ENCODE measurements around the gene PKHD1.
"Not testable (repeated sequence)": the region's sequence is repeated elsewhere in the genome, so short reads cannot be mapped to it uniquely, and the experiment has no call there.

PKHD1 gene

DNA sequence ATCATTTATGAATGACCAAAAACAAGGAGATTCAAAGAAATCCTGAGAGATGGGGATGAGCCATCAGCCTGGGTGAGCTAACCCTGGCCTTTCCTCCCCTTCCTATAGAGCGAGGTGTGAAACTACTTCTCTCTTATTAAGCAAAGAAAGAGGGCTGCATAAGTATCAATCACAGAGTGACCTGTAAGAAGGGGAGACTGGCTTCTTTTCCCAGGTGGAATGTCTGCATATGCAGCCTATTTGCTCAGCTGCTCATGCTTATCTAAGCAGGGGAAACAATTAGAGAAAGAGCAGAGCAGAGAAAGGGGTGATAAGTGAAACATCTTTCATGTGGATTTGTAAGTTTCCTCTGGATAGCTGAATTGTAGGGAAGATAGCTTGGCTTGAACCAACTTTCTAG is 160.0 kb downstream of the PKHD1 start:
- no peak for DNase-seq (ENCODE audit: low spot score)

DNA sequence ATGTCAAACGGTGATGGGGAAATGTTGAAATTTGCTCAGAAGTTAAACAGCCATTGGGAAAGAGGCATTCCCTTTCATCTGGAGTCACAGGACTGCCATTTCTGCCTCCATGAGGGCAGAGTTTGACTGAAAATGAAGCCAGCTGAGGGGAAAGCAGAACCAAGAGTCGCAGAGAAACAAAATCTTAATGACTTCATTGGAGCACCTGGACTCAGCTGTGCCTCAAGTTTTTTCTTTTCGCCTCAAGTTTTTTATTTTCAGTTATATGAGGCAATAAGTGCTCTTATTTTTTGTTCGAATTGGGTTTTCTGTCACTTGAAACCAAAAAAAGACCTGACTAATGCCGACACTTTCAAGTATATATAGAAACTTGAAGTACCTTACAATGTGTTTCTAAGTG is 161.3 kb downstream of the PKHD1 start:
- DNase-seq (ENCODE audit: low spot score) = no peak

GRCh38 chr6:51922479-51922878 is 164.9 kb downstream of the PKHD1 start:
- DNase-seq (ENCODE audit: low spot score) = not testable (repeated sequence)

- not testable (repeated sequence) for DNase-seq (ENCODE audit: low spot score)
Measured at GRCh38 chr6:51918347-51918746, 169.1 kb downstream of the PKHD1 start.

- DNase-seq (ENCODE audit: low spot score) = no peak
Measured at GRCh38 chr6:51915098-51915497, 172.3 kb downstream of the PKHD1 start.

GRCh38 chr6:51913265-51913664 is 174.1 kb downstream of the PKHD1 start:
- no peak for DNase-seq (ENCODE audit: low spot score)

DNA sequence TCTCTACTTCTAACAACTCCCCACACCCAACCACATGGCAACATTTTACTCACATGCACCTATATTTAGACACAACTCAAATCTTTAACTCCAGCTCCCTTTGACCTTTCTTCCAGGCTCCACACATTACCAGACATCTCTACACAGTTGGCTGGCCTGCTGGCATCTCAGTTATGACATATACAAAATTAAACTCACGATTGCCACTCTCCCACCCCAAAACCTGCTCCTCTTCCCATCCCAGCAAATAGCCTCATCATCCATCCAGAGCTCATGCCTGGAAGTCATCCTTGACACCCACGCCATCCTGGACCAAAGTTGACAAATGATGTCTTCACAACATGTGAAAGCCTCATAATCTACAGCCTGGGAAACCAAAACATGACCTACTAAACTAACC is 176.6 kb downstream of the PKHD1 start:
- DNase-seq (ENCODE audit: low spot score) = no peak

DNA sequence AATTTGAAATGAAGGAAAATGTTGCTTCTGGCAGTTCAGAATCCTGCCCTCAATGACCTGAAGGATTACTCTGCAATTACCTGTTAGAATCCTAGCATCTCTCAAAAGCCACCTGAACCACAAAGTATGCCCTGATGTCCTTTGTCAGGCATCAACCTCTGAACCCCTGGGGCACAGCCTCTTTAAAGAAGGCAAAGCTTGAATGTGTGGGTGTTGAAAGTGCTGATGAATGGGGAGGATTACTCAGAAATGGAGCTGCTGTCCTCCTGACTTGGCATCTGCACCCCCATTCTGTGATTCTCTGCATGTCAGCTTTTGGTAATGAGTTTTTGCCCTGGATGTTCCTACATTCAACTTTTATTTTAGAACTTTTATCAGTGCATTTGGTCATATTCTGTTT is 179.2 kb downstream of the PKHD1 start:
- DNase-seq (ENCODE audit: low spot score) = no peak

GRCh38 chr6:51901766-51902764 is 185.3 kb downstream of the PKHD1 start:
- DNase-seq (ENCODE audit: low spot score) = no peak

DNA sequence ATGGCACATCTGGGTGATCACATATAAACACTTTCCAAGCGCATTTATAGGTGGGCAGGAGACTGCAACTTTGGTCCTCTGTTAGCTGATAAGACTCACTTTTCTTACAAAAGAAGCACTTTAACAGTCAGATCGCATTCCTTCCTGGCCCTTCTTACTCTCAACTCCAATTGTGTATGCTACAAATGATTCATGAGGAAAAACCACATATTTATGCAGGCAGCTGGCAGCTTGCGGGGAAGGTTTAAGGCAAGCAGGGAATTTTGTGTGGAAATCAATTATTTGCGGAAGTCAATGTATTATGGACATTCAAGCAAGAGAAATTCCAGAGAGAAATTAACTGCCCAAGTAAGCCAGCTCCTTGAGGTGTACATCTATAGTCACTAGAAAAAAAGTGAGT is 194.0 kb downstream of the PKHD1 start:
- no peak for DNase-seq (ENCODE audit: low spot score)

GRCh38 chr6:51892750-51893149 is 194.7 kb downstream of the PKHD1 start:
- no peak for DNase-seq (ENCODE audit: low spot score)

DNA sequence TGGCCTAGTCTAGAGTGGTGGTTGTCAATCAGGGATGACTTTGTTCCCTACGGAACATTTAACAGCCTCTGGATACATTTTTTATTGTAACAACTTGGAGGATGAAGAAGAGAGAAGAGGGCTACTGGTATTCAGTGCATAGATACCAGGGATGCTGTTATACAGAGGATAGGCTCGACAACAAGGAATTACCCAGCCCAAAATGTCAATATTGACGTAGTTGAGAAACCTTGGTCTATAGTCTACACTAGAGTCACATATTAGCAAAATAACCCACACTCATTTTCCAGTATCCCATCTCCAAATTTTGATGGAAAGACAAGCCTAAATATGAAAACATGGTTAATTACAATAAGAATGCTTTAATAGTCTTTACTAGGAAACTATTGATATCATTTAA is 195.1 kb downstream of the PKHD1 start:
- no peak for DNase-seq (ENCODE audit: low spot score)

DNA sequence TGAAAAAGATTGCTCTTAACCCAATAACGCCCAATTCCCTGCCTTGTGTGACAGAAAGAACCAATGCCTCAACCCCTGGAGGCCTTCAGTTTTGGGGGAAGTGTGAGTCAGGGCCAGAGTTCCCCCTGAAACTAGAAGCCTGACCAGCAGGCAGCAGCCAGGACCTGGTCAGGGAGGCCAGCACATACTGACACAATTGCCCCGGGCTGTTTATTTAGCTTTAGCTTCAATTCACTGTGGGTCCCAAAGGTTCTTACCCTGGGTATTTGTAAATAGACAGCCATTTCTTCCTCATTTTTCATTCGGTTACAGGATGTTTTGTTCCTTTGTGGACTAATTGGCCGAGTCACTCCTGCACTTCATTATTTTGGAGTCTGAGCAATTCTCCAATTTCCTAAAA is 195.6 kb downstream of the PKHD1 start:
- no peak for DNase-seq (ENCODE audit: low spot score)

DNA sequence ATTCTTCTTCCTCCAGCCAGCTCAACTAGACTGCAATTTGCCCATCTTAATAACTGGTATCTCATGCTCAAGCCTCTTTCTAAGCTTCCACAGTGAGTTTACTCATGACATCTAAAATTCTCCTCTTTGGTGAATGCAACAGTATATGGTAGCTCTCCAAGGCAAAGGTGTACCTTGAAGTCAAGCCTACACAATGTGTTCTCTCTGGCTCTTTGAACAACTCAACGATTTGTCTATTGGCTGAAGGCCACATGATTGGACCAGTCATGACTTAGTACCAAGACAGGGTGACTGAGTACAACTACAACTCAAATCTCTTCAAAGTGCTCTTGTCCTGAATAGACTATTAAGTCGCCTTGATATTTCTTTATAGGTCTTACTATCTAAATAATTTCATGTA is 199.6 kb downstream of the PKHD1 start:
- no peak for DNase-seq (ENCODE audit: low spot score)

DNA sequence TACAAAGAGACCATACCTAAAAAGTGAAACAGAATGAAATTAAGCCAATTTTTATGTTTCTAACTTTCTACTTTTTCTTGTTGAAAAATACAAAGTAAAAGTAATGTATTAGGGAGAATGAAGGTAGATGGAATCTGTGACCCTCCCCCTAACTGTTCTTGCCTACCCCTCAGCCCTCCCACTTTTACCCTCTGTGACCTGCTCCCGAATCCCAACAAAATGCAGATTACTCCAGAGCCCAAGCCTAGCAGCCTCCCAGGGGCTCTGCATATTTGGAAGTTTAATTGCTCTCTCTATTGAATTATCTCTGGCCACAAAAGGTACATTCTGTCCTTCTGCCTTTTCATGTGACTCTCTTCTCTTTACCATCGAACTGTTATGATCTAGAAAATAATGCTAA is 201.5 kb downstream of the PKHD1 start:
- no peak for DNase-seq (ENCODE audit: low spot score)

GRCh38 chr6:51868591-51869355 is 218.6 kb downstream of the PKHD1 start:
- no peak for DNase-seq (ENCODE audit: low spot score)

- DNase-seq (ENCODE audit: low spot score) = no peak
Measured at GRCh38 chr6:51866867-51867266, 220.5 kb downstream of the PKHD1 start.

GRCh38 chr6:51865996-51866395 is 221.4 kb downstream of the PKHD1 start:
- DNase-seq (ENCODE audit: low spot score) = no peak

DNA sequence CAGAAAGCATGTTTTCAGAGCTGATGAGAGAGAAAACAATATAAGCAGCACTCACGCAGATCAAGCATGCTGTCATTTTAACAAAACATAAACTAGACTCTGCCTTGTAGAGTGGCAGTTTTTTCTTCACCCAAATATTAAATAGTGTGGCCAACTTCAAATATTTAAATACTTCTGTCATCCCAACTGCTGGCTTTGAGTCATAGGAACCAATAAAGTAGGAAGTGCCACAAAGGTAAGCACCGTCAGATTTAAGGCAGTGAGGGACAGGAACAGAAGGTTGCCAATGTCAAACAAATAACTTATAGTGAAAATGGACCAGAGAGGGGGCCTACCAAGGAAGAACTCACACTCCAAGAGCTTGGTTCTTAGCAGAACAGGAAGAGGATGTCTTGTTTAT is 222.2 kb downstream of the PKHD1 start:
- DNase-seq (ENCODE audit: low spot score) = no peak

- no peak for DNase-seq (ENCODE audit: low spot score)
Measured at GRCh38 chr6:51857134-51857533, 230.3 kb downstream of the PKHD1 start.

- DNase-seq (ENCODE audit: low spot score) = no peak
Measured at GRCh38 chr6:51856508-51856907, 230.9 kb downstream of the PKHD1 start.

DNA sequence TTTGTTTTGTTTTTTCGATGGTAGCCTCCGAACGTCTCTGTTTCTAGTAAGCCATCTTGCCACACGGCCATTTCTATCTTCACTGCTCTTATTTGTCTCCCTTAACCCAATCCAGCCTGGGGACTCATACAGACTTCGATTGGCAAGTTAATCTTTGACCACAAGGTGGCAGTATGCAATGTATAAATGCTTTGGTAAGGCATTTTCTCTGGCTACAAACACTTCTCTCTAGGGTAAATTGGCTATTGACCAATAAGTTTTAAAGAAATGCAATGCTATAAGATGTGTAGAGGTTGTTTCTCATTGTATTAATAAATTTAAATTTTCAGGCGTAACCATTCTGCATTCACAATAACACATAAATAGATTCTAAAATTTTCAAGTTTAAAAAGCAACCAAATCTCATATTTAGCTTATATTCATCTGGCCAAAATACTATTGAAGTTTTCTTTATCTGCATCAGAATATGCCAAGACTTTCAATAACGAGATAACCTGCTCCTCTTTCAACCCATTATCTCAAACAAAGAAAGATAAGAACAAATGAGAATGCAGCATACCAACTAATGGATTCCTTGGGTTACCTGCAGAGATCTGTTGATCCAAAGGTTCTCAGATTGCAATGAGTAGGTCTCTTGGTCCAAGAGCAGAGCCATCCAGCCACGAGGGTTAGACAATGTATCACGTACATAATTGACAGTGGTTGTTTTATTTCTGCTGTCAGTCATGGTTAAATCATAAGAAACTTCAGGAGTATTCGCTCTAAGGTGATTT is 231.9 kb downstream of the PKHD1 start:
- DNase-seq (ENCODE audit: low spot score) = peak; percentile 58
